Activated naive CD4-positive, alpha-beta T cell (primary cell): ENCODE results near the gene TRIP6.

Experiments
- DNase-seq, 4 experiments: peaks; one replicate each; lab custom pipeline; 2025; lab: John Stamatoyannopoulos, UW

Gene TRIP6

GRCh38 chr7:100867040-100867775, at the start of gene TRIP6:
Gene TRIP6, plus strand, starts transcription at chr7:100867387. Its CDS starts 111 bp downstream, at chr7:100867498.
- peak in 3 of 4 experiments; percentile 20 to 34 (median 22) for DNase-seq

- DNase-seq: no peak
These were observed 48.8 kb upstream of the TRIP6 start for GRCh38 chr7:100818366-100818765.

- DNase-seq: no peak
These were observed 48.4 kb upstream of the TRIP6 start for GRCh38 chr7:100818825-100819224.

- no peak for DNase-seq
These were observed 47.6 kb upstream of the TRIP6 start for GRCh38 chr7:100819586-100819985.

GRCh38 chr7:100822236-100823139, 44.7 kb upstream of the TRIP6 start:
- DNase-seq: no peak

GRCh38 chr7:100823140-100823525, 44.1 kb upstream of the TRIP6 start:
- no peak for DNase-seq

GRCh38 chr7:100823534-100823933, 43.7 kb upstream of the TRIP6 start:
- DNase-seq: no peak

- DNase-seq: no peak
These were observed 42.5 kb upstream of the TRIP6 start for GRCh38 chr7:100824499-100825214.

- no peak for DNase-seq
These were observed 41.9 kb upstream of the TRIP6 start for GRCh38 chr7:100825215-100825671.

GRCh38 chr7:100825751-100826513, 41.3 kb upstream of the TRIP6 start:
- DNase-seq: no peak

GRCh38 chr7:100826514-100827329, 40.5 kb upstream of the TRIP6 start:
- no peak for DNase-seq

GRCh38 chr7:100827330-100828226, 39.6 kb upstream of the TRIP6 start, which contains the start of gene EPHB4:
Gene EPHB4, minus strand, starts transcription at chr7:100827523. Its CDS starts 493 bp downstream, at chr7:100827030.
- DNase-seq: no peak

- DNase-seq: no peak
These were observed 38.0 kb upstream of the TRIP6 start for GRCh38 chr7:100829150-100829716.

GRCh38 chr7:100830396-100830795, 36.8 kb upstream of the TRIP6 start:
- no peak for DNase-seq

- DNase-seq: no peak
These were observed 34.9 kb upstream of the TRIP6 start for GRCh38 chr7:100832281-100832633.

- no peak for DNase-seq
These were observed 31.0 kb upstream of the TRIP6 start for GRCh38 chr7:100835903-100836811.

- no peak for DNase-seq
These were observed 30.4 kb upstream of the TRIP6 start for GRCh38 chr7:100836812-100837098.

- DNase-seq: peak; percentile 27 to 69 (median 46)
These were observed 29.9 kb upstream of the TRIP6 start for GRCh38 chr7:100837099-100837836.
